ENCODE results near the gene SLC9A5.

- TF ChIP-seq BHLHE40 (IDR thresholded peaks at IDR 0.05; ENCODE audit: borderline replicate concordance) (no peak), L3MBTL2 (conservative IDR thresholded peaks at IDR 0.05) (no peak), TARDBP (IDR thresholded peaks at IDR 0.05) (no peak), ZNF384 (IDR thresholded peaks at IDR 0.05) (no peak), FOXM1 (IDR thresholded peaks at IDR 0.05; ENCODE audit: borderline replicate concordance) (no peak), FOXK2 (IDR thresholded peaks at IDR 0.05) (no peak), ELF4 (IDR thresholded peaks at IDR 0.05) (no peak), ARNT (IDR thresholded peaks at IDR 0.05) (no peak)
Observed at GRCh38 chr16:67213197-67214019, 35.4 kb upstream of the SLC9A5 start.

All from HEK293T (cell line).